HG02623 (cell line): ENCODE results near the gene PMVK.

Experiments used
- ATAC-seq: cut with Tn5 transposase; IDR thresholded peaks from one replicate; pipeline ENCODE4 v1.9.1; 2021; ENCODE audit warnings: moderate library complexity; ENCODE audit not compliant: unreplicated experiment

Gene PMVK

DNA sequence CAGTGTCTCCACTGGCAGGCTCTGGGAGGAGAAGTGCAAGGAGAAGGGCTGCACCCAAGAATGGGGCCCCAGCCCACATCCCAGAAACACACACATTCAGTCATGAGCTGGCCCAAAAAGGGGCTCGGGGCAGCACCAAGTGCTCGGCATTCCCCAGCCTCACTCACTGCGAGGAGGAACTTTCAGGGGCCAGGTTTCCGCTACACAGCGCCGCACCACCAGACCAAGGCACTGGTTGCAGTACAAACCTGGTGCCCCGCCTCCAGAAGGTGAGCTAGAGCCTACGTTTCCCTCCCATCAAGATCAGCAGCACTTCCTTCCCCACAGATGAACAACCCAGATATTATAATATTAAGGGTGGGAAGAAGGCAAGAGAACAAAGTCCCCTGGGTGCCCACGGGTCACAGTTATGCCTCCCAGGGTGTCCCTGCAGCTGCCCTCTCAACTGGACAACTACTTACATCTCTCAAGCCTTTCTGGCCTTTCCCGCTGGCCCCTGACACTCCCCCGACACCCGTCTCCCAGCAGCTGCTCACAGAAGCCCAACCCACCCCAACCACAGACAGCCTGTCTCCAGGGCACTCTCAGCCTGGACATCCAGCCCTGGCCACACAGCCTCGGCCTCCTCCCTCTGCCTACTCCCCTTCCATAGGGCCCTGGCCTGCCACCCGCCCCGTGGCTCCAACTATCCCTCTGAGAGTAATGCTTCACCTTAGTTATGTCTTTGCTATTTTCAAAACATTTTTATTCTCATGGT lies 15.6 kb upstream of the PMVK start:
- ATAC-seq: no peak

GRCh38 chr1:154948079-154948478 lies 11.6 kb upstream of the PMVK start:
- ATAC-seq: no peak

DNA sequence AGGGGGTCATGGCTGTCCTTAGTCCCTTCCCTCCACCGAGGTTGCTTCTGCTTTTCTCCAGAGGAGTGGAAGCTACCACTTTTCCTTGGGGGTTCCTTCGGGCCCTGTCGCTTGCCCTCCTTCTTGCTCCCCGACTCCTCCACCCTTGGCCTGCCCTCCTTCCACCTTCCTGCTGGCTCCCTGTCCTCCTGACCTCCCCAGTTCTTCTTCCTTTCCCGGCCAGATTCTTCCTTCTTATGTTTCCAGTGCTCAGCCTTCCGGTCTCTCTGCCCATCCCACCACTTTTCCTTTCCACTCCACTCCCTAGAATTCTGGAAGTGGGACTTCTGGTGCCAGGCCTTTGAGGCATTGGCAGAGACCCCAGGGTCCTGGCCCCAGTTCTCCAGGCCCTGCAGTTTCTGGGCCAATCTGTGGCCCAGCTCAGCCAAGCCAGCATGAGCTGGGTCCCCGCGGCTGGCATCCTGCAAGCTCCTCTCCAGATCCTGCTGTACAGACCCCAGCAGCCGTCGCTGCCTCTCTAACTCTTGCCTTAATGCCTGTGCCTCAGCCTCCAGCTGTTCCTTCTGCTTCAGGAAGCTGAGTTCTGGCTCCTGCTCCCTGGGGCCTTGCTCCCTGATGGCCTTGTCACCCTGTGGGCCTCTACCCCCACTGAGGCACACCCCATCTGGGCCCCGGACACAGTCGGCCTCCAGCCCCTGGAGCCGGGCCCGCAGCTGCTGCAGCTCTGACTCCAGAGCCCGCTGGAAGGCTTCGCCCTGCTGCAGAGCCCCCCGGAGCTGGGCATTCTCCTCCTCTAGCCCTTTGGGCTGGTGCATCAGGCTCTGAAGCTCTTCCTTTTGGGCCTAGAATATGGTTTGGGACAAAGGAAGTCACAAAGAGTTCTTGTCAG lies 9.7 kb upstream of the PMVK start:
- no peak for ATAC-seq

- no peak for ATAC-seq
These were observed 8.8 kb upstream of the PMVK start for GRCh38 chr1:154945160-154945961.

- no peak for ATAC-seq
These were observed 8.1 kb upstream of the PMVK start for GRCh38 chr1:154944401-154945159.

DNA sequence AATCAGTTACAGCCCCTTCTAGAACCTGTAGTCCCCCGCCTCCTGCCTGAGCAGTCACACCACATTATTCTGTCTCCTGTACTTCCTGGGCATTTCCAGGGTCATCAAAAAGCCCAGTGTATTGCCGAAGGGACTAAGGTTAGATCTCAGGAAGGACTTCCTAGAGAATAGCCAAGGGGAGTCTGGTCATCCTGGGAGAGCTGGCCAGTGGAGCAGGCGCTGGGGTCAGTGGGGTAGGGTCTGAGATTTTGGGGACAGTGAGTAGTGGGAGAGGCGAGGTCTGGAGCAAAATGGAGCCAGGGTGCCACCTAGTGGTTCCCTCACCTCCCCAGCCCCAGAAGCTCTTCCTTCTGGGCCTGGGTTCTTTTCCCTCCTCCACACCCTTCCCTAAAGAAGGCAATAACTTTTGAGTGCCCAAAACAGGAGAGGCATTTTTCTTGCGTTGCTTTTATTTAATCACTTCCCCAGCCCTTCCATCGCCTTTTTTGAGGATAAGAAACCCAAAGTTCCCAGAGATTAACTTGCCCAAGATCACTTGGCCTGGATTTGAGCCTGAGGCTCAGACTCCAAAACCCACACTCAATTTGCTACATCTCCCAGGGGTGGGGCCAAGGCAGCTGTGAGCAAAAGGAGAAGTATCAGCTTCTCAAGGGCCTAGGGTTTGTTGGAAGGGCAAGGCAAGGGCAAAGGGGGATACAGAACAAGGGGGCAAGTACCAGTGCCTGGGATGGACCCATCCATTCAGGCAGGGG lies 7.3 kb upstream of the PMVK start:
- no peak for ATAC-seq

- no peak for ATAC-seq
These were observed 5.0 kb upstream of the PMVK start for GRCh38 chr1:154941333-154942013.

GRCh38 chr1:154940651-154941194 lies 4.2 kb upstream of the PMVK start:
- ATAC-seq: no peak

GRCh38 chr1:154940213-154940560 lies 3.7 kb upstream of the PMVK start:
- ATAC-seq: no peak

- ATAC-seq: no peak
These were observed 2.3 kb upstream of the PMVK start for GRCh38 chr1:154938604-154939399.

DNA sequence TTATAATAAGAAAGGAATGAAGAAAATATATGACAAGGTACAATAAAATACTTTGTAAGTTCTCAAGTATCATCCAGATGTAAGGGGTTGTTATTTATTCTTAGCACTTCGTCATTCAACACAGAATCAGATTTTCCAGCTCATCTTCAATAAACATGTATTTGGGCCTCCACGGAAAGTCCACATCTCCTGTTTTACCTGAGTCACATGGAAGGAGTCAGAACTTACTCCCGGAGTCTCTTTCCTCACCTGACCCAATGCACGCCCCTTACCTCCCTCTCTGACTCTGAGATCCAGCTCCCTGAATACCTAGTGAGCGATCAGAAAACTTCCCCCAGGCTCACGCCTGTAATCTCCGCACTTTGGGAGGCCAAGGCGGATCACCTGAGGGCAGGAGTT lies 1.5 kb upstream of the PMVK start:
- ATAC-seq: no peak

DNA sequence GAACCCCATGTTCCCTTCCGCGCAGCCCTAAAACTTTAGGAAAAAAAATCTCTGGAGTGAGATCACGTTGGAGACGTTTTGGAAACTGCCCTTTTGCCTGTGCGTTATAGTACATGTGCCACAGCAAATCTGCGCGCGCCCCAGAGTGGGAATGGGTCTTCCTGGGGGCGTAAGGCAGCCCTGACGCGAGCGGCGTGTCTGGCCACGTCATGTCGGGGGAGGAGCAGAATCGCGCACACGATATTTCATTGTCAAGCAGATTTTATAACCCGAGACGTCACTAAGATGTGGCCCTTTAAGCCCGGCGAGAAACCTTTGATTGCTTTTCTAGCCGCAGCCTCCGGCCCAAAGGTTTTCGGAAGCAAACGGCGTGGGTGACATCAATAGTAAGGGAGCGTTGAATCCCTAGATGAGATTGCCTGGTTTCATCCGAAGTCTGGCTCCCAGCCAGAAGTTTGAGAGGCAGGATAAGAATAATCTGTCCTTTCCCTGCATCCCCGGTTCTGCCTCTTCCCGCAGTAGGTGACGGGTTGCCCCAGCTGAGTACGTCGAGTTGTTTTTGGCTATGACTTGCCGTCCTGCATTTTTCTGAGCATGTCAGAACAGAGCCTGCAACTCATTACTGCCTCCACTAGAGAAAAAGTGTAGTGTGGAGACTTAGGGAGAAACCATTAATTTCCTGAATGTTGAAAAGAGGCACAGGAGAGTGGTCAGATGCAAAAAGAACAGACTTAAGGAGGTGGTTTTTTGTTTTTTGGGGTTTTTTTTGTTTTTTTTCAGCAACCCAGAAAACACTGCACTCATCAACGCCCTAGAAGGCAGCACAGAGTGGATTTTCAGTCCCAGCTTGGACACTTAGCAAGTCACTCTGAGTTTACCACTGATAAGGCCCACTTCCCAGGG lies 817 bp upstream of the PMVK start:
- peak; percentile 67 for ATAC-seq

GRCh38 chr1:154935749-154936554 lies 567 bp downstream of the PMVK start:
- no peak for ATAC-seq

DNA sequence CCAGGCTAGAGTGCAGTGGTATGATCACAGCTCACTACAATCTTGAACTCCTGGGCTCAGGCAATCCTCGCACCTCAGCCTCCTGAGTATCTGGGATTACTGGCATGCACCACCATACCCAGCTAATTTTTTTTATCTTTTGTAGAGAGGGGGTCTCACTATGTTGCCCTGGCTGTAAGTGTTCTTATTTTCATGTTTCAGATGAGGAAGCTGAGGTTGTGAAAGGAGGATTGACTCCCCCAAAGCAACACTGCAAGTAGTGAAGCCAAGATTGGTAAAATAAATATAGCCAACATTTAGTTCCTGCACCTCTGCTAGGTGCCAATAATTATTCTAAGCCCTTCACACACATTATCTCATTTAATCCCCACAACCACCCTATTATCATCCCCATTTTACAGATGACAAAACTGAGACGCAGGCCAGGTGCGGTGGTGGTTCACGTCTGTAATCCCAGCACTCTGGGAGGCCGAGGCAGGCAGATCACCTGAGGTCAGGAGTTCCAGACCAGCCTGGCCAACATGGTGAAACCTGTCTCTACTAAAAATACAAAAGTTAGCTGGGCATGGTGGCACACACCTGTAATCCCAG lies 2.1 kb downstream of the PMVK start:
- no peak for ATAC-seq

DNA sequence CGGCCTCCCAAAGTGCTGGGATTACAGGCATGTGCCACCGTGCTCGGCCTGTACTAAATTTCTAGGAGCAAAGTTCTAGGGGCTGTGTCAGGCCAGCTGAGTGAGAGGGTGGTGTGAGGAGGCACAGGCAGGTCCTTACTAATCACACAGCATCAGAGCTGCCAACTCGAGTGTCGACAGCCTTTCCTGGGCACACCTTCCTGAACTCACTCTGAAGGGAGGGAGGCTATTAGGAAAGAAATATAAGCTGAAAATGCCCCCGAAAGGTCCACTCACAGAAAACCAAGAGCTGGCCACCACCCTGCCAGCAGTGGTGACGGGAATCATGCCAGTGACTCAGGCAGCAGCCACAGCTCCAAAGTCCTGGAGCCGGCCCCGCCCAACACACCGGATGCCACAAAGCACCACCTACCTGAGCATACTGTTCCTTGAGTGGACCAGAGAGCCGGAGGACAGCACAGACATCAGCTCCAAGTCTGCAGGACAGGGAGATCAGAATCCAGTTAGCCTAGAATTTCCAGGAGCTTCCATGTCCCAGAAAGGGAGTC lies 4.5 kb downstream of the PMVK start:
- no peak for ATAC-seq

- no peak for ATAC-seq
These were observed 10.3 kb downstream of the PMVK start for GRCh38 chr1:154926201-154926600.
